Suprapubic skin (tissue), 4 donors: Measurements from ENCODE around the gene CENPA. TPM values are rescaled to one million over a fixed set of nuclear protein-coding genes. Genes with fewer than 3 reads are reported as not detected.
"Not testable (repeated sequence)": the region's sequence is repeated elsewhere in the genome, so short reads cannot be mapped to it uniquely, and the experiment has no call there.

ENCODE experiments used
- DNase-seq, 2 donors: peaks; one replicate each; pipeline ENCODE4 v3.0.0-alpha.2; 2019; ENCODE audit warnings: low spot score in 2 of 2
- H3K27ac ChIP-seq: fragments of 200-600 bp; sonication (generic); one replicate; pipeline ENCODE4 v1.5.1; 2019
- H3K27me3 ChIP-seq: fragments of 200-600 bp; sonication (generic); one replicate; pipeline ENCODE4 v1.5.1; 2019
- H3K36me3 ChIP-seq: fragments of 200-600 bp; sonication (generic); one replicate; pipeline ENCODE4 v1.5.1; 2019
- H3K4me1 ChIP-seq: fragments of 200-600 bp; sonication (generic); one replicate; pipeline ENCODE4 v1.5.1; 2019
- H3K4me3 ChIP-seq: fragments of 200-600 bp; sonication (generic); one replicate; pipeline ENCODE4 v1.5.1; 2019; ENCODE audit warnings: mild to moderate bottlenecking
- H3K9me3 ChIP-seq: fragments of 200-600 bp; sonication (generic); one replicate; pipeline ENCODE4 v1.5.1; 2019
- EP300 ChIP-seq: sonication (generic); formaldehyde crosslinking; IDR thresholded peaks from one replicate; pipeline ENCODE4 v1.6.1; 2017; ENCODE audit warnings: antibody characterized with exemption
- POLR2A ChIP-seq, 2 donors: fragments of 450-650 bp; IDR thresholded peaks; one replicate each; pipeline ENCODE4 v1.6.1; 2017; ENCODE audit warnings: antibody characterized with exemption in 2 of 2, mild to moderate bottlenecking in 2 of 2, moderate library complexity in 2 of 2
- POLR2AphosphoS5 ChIP-seq, 3 donors: sonication (generic); formaldehyde crosslinking; IDR thresholded peaks; one replicate each; pipeline ENCODE4 v1.6.1; 2017; ENCODE audit warnings: antibody characterized with exemption in 3 of 3
- WGBS: methylation state at CpG from one replicate; pipeline ENCODE4 v1.1.5; 2018; 5-methylcytosine and 5-hydroxymethylcytosine counted together
- total RNA-seq, 4 donors: library from RNA; depleted of rRNA; stranded (reverse); fragments of >200 nt; gene quantifications; one replicate each; pipeline ENCODE4 v1.1.0, GENCODE V29; 2016
- TF ChIP-seq, protein P1 (sequence below), 2 donors: fragments of 200-600 bp in 1 of 2; fragments of 450-650 bp in 1 of 2; sonication (generic) in 1 of 2; IDR thresholded peaks; one replicate each; pipeline ENCODE4 v1.5.1; 2016 to 2019; ENCODE audit warnings: antibody characterized with exemption in 2 of 2, mild to moderate bottlenecking in 1 of 2, moderate library complexity in 1 of 2

CENPA gene
- total RNA-seq, 4 donors from 2014 or later: 1.9 to 3.9 (median 3.0) TPM

DNA sequence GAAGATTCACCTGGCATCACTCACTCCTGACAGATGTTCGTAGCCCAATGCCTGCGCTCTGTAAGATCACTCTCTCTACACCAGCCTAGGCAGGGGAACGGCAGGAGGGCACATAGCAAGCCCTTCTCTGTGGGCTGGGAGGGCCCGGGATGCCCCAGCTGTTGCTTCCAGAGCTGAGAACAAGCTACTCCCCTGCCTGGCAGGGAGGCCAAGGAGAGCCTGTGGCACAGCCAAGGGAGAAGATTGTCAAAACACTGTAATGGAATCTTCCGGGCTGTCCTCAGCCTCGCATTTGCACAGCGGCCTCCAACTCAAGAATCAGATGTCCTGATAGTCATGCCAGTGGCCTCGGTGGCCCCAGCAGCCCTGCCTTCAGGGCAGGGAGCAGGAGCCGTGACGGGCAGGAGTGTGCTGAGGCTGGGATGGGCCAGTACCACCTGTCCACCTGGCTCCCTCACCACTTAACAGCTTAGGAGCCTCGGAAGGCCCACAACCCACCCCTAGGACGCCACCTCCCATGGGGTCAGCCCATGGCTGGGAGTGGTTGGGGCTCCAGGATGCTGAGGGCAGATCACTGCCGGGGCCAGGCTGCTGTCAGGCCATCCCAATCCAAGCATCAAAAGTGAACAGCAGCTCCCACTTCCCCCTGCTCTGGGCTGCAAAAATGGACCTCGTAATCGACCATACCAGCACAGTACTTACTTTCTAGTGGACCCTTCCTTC, 43.6 kb upstream of the CENPA start:
- H3K27ac ChIP-seq: no peak overlapping the region
- H3K4me3 ChIP-seq: no peak overlapping the region
- no peaks in the 10 kb centered on the region for H3K4me1 ChIP-seq
- no peaks in the 10 kb centered on the region for H3K9me3 ChIP-seq
- H3K27me3 ChIP-seq: no peaks in the 10 kb centered on the region
- TF ChIP-seq, protein P1, sequence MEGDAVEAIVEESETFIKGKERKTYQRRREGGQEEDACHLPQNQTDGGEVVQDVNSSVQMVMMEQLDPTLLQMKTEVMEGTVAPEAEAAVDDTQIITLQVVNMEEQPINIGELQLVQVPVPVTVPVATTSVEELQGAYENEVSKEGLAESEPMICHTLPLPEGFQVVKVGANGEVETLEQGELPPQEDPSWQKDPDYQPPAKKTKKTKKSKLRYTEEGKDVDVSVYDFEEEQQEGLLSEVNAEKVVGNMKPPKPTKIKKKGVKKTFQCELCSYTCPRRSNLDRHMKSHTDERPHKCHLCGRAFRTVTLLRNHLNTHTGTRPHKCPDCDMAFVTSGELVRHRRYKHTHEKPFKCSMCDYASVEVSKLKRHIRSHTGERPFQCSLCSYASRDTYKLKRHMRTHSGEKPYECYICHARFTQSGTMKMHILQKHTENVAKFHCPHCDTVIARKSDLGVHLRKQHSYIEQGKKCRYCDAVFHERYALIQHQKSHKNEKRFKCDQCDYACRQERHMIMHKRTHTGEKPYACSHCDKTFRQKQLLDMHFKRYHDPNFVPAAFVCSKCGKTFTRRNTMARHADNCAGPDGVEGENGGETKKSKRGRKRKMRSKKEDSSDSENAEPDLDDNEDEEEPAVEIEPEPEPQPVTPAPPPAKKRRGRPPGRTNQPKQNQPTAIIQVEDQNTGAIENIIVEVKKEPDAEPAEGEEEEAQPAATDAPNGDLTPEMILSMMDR (IDR thresholded peaks at IDR 0.05): no peak
- TF ChIP-seq POLR2A (IDR thresholded peaks at IDR 0.05) (no peak), POLR2AphosphoS5 (IDR thresholded peaks at IDR 0.05) (no peak), EP300 (no peak)
- no peak for DNase-seq
- H3K36me3 ChIP-seq: no peaks in the 10 kb centered on the region
- WGBS: 93% methylated on average over 12 of the region's 15 CpGs

DNA sequence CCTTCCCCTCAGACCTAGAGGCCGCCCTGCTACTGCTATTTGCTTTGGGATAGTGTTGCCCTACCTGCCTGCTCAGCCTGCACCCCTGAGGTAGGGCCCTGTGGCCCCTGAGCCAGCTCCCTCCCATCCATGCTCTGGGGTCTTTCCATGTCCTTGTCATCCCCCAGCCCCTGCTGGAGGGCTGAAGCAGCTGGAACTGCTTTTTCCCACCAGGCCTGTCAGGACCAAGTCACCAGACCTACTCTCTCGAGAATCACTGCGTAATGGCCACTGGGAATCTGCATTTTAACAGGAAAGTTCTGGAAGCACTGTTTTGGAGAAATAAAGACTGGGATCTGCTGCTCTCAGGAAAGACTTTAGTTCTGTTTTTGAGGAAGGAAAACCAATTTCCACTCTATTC, 42.0 kb upstream of the CENPA start:
- WGBS: 87% methylated on average over 3 of the region's 3 CpGs
- H3K27me3 ChIP-seq: no peaks in the 10 kb centered on the region
- no peaks in the 10 kb centered on the region for H3K9me3 ChIP-seq
- no peaks in the 10 kb centered on the region for H3K4me1 ChIP-seq
- H3K4me3 ChIP-seq: no peak overlapping the region
- no peaks in the 10 kb centered on the region for H3K36me3 ChIP-seq
- DNase-seq: no peak
- TF ChIP-seq, protein P1 (IDR thresholded peaks at IDR 0.05): no peak
- no peak for TF ChIP-seq POLR2A (IDR thresholded peaks at IDR 0.05)
- TF ChIP-seq EP300: no peak
- TF ChIP-seq POLR2AphosphoS5 (IDR thresholded peaks at IDR 0.05): no peak
- H3K27ac ChIP-seq: no peak overlapping the region

DNA sequence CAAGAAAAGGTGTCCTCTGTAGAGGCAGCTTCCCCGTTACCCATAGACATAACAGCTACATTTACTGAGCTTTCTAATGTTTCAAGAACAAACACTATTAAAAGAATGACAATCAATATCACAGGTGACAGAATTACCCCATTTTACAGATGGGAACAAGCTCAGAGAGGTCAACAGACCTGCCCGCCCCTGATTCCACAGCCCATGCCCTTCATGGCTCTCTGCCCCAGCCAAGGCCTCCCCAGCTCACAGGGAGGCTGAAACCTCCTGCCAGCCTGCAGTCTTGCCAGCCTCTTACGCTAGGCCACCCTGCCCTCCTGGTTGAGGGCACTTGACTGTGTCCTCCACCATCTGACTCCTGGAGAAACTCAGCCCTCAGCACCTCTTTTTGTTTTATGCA, 40.9 kb upstream of the CENPA start:
- Histone ChIP-seq H3K36me3 (no peaks in the 10 kb centered on the region), H3K27me3 (no peaks in the 10 kb centered on the region), H3K9me3 (no peaks in the 10 kb centered on the region), H3K4me3 (no peak overlapping the region), H3K27ac (no peak overlapping the region), H3K4me1 (no peaks in the 10 kb centered on the region)
- 96% methylated on average over 3 of the region's 3 CpGs for WGBS
- no peak for TF ChIP-seq POLR2A (IDR thresholded peaks at IDR 0.05)
- TF ChIP-seq POLR2AphosphoS5 (IDR thresholded peaks at IDR 0.05): no peak
- TF ChIP-seq, protein P1 (IDR thresholded peaks at IDR 0.05): no peak
- TF ChIP-seq EP300: no peak
- no peak for DNase-seq

- Histone ChIP-seq H3K4me3 (no peak overlapping the region), H3K4me1 (no peaks in the 10 kb centered on the region), H3K36me3 (no peaks in the 10 kb centered on the region), H3K9me3 (no peaks in the 10 kb centered on the region), H3K27ac (no peak overlapping the region), H3K27me3 (no peaks in the 10 kb centered on the region)
- TF ChIP-seq, protein P1 (IDR thresholded peaks at IDR 0.05): peak; percentile 76 to 84
- no peak for TF ChIP-seq EP300
- WGBS: 30% methylated on average over 9 of the region's 9 CpGs
- DNase-seq: peak; percentile 87 to 93
Observed at GRCh38 chr2:26745609-26746327, 40.1 kb upstream of the CENPA start.

- no peak for DNase-seq
- no peak overlapping the region for H3K4me3 ChIP-seq
- no peaks in the 10 kb centered on the region for H3K9me3 ChIP-seq
- no peaks in the 10 kb centered on the region for H3K27me3 ChIP-seq
- TF ChIP-seq, protein P1 (IDR thresholded peaks at IDR 0.05): no peak
- no peak overlapping the region for H3K27ac ChIP-seq
- H3K36me3 ChIP-seq: no peaks in the 10 kb centered on the region
- WGBS: 65% methylated on average over 3 of the region's 3 CpGs
- H3K4me1 ChIP-seq: no peaks in the 10 kb centered on the region
Observed at GRCh38 chr2:26746934-26747333, 38.9 kb upstream of the CENPA start.

DNA sequence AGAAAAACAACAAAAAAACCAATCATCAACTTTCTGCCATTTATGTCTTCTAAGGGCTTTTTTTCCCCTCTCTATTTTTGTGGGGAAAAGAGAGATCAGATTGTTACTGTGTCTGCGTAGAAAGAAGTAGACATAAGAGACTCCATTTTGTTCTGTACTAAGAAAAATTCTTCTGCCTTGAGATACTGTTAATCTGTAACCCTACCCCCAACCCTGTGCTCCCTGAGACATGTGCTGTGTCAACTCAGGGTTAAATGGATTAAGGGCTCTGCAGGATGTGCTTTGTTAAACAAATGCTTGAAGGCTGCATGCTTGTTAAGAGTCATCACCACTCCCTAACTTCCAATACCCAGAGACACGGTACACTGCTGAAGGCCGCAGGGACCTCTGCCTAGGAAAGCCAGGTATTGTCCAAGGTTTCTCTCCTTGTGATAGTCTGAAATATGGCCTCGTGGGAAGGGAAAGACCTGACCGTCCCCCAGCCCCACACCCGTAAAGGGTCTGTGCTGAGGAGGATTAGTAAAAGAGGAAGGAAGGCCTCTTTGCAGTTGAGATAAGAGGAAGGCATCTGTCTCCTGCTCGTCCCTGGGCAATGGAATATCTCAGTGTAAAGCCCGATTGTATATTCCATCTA, 36.0 kb upstream of the CENPA start:
- not testable (repeated sequence) for H3K27me3 ChIP-seq, H3K9me3 ChIP-seq, H3K27ac ChIP-seq, DNase-seq, H3K4me3 ChIP-seq, H3K36me3 ChIP-seq, H3K4me1 ChIP-seq
- 58% methylated on average over 8 of the region's 8 CpGs for WGBS

GRCh38 chr2:26750467-26750866, 35.4 kb upstream of the CENPA start:
- H3K27me3 ChIP-seq, DNase-seq, H3K4me3 ChIP-seq, H3K36me3 ChIP-seq, H3K4me1 ChIP-seq, H3K9me3 ChIP-seq, H3K27ac ChIP-seq: not testable (repeated sequence)
- WGBS: 85% methylated on average over 11 of the region's 11 CpGs
